ENCODE results near the gene TNS3. TPM values are rescaled to one million over a fixed set of nuclear protein-coding genes. Genes with fewer than 3 reads are reported as not detected.
A peak's percentile ranks its signal among the peaks of the same experiment; 100 is the strongest.

The TNS3 gene
- total and polyA plus RNA-seq, 2 of the 13 experiments (the other 11 are each of a cell fraction or from before 2014, with no cell fraction given): 52.9 to 55.7 TPM

DNA sequence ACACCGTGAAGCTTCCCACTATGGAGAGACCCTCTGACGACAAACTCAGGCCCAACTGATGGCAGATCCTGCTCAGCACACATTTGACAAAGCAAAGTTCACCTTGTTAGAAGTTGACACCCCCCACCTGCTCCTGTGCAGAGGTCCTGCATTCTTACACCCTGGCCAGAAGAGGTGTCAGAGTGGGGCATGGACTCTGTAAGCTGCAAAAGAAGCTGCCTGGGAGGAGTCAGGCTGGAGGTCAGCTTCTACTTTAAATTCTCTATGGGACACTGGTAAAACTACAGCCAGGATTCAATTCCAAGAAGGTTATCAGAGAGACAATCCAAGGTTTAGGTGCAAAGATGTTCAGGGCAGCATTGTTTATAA lies 20.0 kb upstream of the TNS3 start (continued):
- TF ChIP-seq PATZ1 (CRISPR knock-in tag; IDR thresholded peaks at IDR 0.05) (peak; percentile 45; the same call in 1 of the 2 replicates), PHF21A (CRISPR knock-in tag; IDR thresholded peaks at IDR 0.05) (0 out of 2 replicates have a peak, but pooled peaks have one; percentile 45), GZF1 (CRISPR knock-in tag; IDR thresholded peaks at IDR 0.05) (no peak), TARDBP (CRISPR knock-in tag; IDR thresholded peaks at IDR 0.05) (peak; percentile 37; the same call in 1 of the 2 replicates), DR1 (CRISPR knock-in tag; IDR thresholded peaks at IDR 0.05) (no peak), ZNF558 (CRISPR knock-in tag; IDR thresholded peaks at IDR 0.05; ENCODE audit: borderline replicate concordance) (no peak), HNRNPUL1 (IDR thresholded peaks at IDR 0.05; ENCODE audit: low read depth, low read length) (no peak), ZSCAN22 (CRISPR knock-in tag; IDR thresholded peaks at IDR 0.05) (no peak), ZSCAN21 (CRISPR knock-in tag; IDR thresholded peaks at IDR 0.05; ENCODE audit: borderline replicate concordance) (no peak), ETV5 (CRISPR knock-in tag; IDR thresholded peaks at IDR 0.05; ENCODE audit: borderline replicate concordance) (no peak), CREB1 (IDR thresholded peaks at IDR 0.05) (0 out of 2 replicates have a peak, but pooled peaks have one; percentile 10), CREB1 (CRISPR knock-in tag; IDR thresholded peaks at IDR 0.05) (no peak), ZNF235 (CRISPR knock-in tag; IDR thresholded peaks at IDR 0.05; ENCODE audit: borderline replicate concordance) (no peak), SALL2 (CRISPR knock-in tag; IDR thresholded peaks at IDR 0.05) (no peak), PHF8 (CRISPR knock-in tag; IDR thresholded peaks at IDR 0.05) (no peak)
- TF ChIP-seq, protein P1, sequence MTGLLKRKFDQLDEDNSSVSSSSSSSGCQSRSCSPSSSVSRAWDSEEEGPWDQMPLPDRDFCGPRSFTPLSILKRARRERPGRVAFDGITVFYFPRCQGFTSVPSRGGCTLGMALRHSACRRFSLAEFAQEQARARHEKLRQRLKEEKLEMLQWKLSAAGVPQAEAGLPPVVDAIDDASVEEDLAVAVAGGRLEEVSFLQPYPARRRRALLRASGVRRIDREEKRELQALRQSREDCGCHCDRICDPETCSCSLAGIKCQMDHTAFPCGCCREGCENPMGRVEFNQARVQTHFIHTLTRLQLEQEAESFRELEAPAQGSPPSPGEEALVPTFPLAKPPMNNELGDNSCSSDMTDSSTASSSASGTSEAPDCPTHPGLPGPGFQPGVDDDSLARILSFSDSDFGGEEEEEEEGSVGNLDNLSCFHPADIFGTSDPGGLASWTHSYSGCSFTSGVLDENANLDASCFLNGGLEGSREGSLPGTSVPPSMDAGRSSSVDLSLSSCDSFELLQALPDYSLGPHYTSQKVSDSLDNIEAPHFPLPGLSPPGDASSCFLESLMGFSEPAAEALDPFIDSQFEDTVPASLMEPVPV (CRISPR knock-in tag; IDR thresholded peaks at IDR 0.05): no peak
- TF ChIP-seq, protein P2, sequence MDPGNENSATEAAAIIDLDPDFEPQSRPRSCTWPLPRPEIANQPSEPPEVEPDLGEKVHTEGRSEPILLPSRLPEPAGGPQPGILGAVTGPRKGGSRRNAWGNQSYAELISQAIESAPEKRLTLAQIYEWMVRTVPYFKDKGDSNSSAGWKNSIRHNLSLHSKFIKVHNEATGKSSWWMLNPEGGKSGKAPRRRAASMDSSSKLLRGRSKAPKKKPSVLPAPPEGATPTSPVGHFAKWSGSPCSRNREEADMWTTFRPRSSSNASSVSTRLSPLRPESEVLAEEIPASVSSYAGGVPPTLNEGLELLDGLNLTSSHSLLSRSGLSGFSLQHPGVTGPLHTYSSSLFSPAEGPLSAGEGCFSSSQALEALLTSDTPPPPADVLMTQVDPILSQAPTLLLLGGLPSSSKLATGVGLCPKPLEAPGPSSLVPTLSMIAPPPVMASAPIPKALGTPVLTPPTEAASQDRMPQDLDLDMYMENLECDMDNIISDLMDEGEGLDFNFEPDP (CRISPR knock-in tag; conservative IDR thresholded peaks at IDR 0.05): 0 out of 2 replicates have a peak, but pooled peaks have one; percentile 46
- TF ChIP-seq, protein P3, sequence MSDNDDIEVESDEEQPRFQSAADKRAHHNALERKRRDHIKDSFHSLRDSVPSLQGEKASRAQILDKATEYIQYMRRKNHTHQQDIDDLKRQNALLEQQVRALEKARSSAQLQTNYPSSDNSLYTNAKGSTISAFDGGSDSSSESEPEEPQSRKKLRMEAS (IDR thresholded peaks at IDR 0.05): peak; percentile 30; the same call in 1 of the 2 replicates
- TF ChIP-seq, protein P4, sequence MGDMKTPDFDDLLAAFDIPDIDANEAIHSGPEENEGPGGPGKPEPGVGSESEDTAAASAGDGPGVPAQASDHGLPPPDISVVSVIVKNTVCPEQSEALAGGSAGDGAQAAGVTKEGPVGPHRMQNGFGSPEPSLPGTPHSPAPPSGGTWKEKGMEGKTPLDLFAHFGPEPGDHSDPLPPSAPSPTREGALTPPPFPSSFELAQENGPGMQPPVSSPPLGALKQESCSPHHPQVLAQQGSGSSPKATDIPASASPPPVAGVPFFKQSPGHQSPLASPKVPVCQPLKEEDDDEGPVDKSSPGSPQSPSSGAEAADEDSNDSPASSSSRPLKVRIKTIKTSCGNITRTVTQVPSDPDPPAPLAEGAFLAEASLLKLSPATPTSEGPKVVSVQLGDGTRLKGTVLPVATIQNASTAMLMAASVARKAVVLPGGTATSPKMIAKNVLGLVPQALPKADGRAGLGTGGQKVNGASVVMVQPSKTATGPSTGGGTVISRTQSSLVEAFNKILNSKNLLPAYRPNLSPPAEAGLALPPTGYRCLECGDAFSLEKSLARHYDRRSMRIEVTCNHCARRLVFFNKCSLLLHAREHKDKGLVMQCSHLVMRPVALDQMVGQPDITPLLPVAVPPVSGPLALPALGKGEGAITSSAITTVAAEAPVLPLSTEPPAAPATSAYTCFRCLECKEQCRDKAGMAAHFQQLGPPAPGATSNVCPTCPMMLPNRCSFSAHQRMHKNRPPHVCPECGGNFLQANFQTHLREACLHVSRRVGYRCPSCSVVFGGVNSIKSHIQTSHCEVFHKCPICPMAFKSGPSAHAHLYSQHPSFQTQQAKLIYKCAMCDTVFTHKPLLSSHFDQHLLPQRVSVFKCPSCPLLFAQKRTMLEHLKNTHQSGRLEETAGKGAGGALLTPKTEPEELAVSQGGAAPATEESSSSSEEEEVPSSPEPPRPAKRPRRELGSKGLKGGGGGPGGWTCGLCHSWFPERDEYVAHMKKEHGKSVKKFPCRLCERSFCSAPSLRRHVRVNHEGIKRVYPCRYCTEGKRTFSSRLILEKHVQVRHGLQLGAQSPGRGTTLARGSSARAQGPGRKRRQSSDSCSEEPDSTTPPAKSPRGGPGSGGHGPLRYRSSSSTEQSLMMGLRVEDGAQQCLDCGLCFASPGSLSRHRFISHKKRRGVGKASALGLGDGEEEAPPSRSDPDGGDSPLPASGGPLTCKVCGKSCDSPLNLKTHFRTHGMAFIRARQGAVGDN (CRISPR knock-in tag; IDR thresholded peaks at IDR 0.05): peak; percentile 36; the same call in 1 of the 2 replicates

Data from HepG2 (cell line).